Subcutaneous adipose tissue (tissue), 4 donors: ENCODE measurements around the gene USP34. TPM values are rescaled to one million over a fixed set of nuclear protein-coding genes. Genes with fewer than 3 reads are reported as not detected.

Experiments
- total RNA-seq, 4 donors: library from RNA; depleted of rRNA; stranded (reverse); fragments of >200 nt; gene quantifications; one replicate each; pipeline ENCODE4 v1.1.0, GENCODE V29; 2016
- TF ChIP-seq, protein P1 (sequence below): fragments of 450-650 bp; IDR thresholded peaks from one replicate; pipeline ENCODE4 v1.5.1; 2016; ENCODE audit warnings: low read depth, mild to moderate bottlenecking, control low read depth, antibody characterized with exemption, moderate library complexity

The USP34 gene
- total RNA-seq, 4 donors from 2014 or later: 137 to 225 (median 148) TPM

DNA sequence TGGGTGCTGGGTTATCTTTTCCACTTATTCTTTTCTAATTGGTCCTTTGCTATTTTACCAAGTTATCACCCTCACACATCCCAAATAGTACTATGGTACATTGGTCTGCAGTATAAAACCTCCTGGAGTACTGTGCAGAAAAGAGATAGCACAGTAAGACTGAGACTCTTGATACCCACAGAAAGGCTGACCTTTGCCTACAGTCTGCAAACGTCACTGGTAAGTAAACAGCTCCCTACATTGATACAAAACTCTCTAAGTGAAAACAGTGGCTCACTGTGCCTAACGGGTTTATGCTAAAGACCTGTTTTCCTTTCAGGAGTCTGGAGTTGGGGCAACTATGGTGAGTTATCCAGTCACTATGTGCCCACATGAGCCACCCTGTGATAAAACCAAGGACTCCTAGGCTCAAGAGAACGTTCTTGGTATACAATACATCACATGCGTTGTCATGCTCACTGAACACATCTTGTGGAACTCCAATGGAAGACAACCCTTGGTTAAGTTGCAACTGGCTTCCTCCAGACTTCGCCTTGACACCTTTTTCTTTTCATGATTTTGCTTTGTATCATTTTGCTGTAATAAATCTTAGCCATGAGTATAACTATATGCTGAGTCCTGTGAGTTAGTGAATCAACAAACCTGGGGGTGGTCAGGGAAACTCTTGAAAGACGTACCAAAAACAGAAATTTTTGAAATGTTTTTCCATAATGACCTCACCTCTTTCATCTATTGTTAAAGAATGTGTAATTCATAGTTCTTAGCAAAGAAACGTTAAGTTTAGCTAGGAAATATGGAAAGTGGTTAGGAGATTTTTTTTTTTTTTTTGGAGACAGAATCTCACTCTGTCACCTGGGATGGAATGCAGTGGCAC, 204.0 kb downstream of the USP34 start:
- TF ChIP-seq, protein P1, sequence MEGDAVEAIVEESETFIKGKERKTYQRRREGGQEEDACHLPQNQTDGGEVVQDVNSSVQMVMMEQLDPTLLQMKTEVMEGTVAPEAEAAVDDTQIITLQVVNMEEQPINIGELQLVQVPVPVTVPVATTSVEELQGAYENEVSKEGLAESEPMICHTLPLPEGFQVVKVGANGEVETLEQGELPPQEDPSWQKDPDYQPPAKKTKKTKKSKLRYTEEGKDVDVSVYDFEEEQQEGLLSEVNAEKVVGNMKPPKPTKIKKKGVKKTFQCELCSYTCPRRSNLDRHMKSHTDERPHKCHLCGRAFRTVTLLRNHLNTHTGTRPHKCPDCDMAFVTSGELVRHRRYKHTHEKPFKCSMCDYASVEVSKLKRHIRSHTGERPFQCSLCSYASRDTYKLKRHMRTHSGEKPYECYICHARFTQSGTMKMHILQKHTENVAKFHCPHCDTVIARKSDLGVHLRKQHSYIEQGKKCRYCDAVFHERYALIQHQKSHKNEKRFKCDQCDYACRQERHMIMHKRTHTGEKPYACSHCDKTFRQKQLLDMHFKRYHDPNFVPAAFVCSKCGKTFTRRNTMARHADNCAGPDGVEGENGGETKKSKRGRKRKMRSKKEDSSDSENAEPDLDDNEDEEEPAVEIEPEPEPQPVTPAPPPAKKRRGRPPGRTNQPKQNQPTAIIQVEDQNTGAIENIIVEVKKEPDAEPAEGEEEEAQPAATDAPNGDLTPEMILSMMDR: no peak

DNA sequence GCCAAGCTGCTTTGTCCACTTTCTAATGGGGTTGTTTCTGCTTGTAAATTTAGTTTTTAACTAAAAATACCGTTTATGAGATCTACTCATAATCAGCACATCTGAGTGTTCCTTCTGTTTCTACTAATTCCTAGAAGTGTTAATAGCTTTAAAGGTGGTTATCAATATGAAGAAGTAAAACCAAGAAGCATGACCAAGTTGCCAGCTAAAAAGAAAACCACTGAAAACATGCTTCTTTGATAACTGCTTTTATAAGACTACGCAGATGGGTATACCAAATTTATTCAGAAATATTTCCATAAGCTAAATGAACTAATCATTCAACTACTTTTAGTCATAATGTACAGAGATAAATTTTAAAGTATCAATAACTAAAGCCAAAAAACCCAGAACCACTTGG, 207.1 kb downstream of the USP34 start:
- TF ChIP-seq, protein P1: no peak

DNA sequence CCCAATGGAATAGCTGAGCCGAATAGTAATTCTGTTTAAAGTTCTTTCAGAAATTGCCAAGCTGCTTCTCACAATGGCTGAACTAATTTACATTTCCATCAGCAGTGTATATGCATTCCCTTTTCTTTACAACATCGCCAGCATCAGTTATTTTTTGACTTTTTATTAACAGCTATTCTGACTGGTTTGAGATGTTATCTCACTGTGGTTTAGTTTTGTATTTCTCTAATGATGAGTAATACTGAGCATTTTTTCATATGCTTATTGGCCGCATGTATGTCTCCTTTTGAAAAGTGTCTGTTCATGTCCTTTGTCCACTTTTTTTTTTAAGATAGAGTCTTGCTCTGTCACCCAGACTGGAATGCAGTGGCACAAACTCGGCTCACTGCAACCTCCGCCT, 208.2 kb downstream of the USP34 start:
- TF ChIP-seq, protein P1: no peak

DNA sequence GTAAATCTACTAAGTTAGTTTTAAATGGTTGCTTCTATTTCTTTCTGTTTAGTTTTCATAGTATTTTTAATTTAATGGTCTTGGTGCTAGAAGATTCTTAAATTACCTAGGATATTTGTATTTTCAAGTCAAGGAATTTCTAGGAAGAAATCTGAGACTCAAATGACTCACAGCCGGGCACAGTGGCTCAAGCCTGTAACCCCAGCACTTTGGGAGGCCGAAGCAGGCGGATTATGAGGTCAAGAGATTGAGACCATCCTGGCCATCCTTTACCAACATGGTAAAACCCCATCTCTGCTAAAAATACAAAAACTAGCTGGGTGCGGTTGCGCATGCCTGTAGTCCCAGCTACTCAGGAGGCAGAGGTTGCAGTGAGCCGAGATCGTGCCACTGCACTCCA, 213.4 kb downstream of the USP34 start:
- TF ChIP-seq, protein P1: no peak

DNA sequence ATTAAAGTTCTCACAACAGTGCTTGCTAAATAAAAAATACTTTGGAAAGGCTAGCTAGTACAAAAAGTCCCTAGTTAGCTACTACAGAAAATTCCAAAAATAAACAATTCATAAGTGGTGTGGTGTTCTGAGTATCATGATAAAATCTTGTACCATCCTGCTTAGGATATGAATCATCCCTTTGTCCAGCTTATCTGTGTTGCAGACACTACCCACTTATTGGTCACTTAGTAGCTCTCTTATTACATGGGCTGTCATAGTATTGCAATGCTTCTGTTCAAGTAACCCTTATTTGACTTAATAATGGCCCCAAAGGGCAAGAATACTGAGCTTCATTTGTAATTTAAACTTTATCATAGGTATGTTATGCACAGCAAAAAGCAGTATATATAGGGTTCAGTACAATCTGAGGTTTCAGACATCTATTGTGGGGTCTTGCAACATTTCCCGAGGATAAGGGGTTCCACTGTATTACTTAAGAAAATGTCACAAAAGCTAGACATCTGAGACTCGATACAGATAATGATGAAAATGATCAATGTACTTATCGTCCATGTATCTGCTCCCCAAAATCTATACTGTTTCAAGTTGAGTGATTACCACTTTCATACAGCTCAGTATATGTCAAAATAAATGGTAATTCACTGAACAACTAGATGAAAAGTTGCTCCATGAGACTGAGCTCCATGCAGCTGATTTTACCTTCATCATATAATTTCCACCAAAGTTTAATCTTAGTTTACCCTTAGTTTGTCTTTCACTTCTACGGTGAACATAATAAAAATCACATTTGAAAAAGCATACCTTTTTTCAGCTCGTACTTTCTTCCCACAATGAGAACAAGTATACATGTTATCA, 215.1 kb downstream of the USP34 start:
- TF ChIP-seq, protein P1: no peak

DNA sequence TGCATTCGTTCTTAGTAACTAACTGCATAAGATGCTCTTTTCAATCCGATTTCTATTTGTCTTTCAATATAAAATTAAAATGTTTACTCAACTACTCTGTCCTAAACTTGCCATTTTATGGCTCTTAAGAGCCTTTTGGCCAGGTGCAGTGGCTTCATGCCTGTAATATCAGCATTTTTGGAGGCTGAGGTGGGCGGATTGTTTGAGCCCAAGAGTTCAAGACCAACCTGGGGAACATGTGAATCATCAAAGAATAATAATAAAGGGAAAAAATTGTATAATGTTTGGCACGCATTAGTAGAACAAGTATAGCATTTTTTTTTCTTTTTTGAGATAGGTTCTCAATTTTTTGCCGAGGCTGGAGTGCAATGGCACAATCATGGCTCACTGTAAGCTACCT, 216.4 kb downstream of the USP34 start:
- TF ChIP-seq, protein P1: no peak

DNA sequence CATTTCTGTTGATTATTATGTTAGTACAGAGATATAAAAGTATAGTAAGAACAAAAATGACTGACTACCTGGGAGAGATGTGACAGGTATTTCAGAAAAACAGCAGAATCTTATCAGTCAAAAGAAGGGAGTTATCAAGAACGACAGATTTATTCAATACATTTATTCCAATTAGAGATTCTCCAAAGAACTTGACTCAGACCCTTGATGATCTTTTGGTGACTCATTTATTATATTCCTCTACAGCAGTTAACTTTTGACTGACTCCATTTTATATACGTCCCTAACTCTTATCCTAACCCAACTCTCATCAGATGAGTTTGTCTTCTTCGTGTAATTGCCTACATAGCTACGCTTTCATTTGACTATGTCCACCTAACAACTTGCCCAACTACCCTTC, 217.8 kb downstream of the USP34 start:
- TF ChIP-seq, protein P1: no peak
